ENCODE measurements around the gene LCE4A. TPM values are rescaled to one million over a fixed set of nuclear protein-coding genes. Genes with fewer than 3 reads are reported as not detected.
"Not testable (repeated sequence)": the region's sequence is repeated elsewhere in the genome, so short reads cannot be mapped to it uniquely, and the experiment has no call there.

The LCE4A gene, protein sequence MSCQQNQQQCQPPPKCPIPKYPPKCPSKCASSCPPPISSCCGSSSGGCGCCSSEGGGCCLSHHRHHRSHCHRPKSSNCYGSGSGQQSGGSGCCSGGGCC
- total RNA-seq: not detected
- polyA plus RNA-seq (2013, experiment 1 of 2): not detected
- polyA plus RNA-seq (2013, experiment 2 of 2): not detected
- long read RNA-seq, experiment 1: 0 reads
- long read RNA-seq, experiment 2: 0 reads
- long read RNA-seq, experiment 3: 0 reads
- long read RNA-seq, experiment 4: 0 reads

DNA sequence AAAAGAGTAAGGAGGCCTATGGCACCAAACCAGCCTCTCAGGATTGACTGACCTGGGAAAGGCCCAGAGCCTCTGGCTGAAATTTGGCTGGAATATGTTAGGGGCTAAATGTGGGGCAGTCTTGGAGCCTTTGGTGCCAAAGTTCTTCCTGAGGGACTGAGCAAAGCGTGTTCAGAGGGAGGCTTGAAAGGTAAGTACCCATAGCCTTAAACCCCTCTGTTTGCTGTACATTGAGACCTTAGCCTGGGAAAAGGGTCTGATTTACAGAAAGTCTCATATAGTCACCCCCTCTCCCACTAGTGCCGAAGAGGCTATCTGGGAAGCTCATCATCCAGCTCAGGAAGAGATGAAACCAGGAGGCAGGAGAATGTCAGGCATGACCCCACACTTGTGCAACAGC lies at the start of gene LCE4A:
LCE4A (plus strand) TSS at position 301 of the 400 bp plus-strand sequence. CDS start 916 bp downstream, outside the sequence.
- DNase-seq: no peak
- H3K27ac ChIP-seq (ENCODE audit: low read depth, low read length): no peak within 1 kb of the TSS
- Mint-ChIP-seq H3K9me3 (peaks cover 84% of the 10 kb centered on the region), H3K4me3 (no peak within 1 kb of the TSS), H3K27me3 (ENCODE audit: insufficient read depth) (no peaks in the 10 kb centered on the region), H3K36me3 (ENCODE audit: low read depth) (no peaks in the 10 kb centered on the region), H3K4me1 (no peaks in the 10 kb centered on the region), H3K27ac (no peak within 1 kb of the TSS)
- H3K4me3 ChIP-seq (ENCODE audit: low read length): peak within 1 kb of the TSS; percentile 13
- WGBS, 2 experiments (ENCODE audit: insufficient coverage in 1 of 2, insufficient read length in 1 of 2): 40% methylated on average over 2 of the region's 2 CpGs; no CpG with 5 or more reads in 1 of the 2 experiments
- no peaks in the 10 kb centered on the region for H3K36me3 ChIP-seq (ENCODE audit: control insufficient read depth, insufficient read depth, low read length)
- H3K9ac ChIP-seq (ENCODE audit: extremely low read depth, low read length, poor library complexity, severe bottlenecking): no peak within 1 kb of the TSS
- H3K27me3 ChIP-seq (ENCODE audit: control insufficient read depth, insufficient read depth, low read length, poor library complexity, severe bottlenecking): no peaks in the 10 kb centered on the region
- TF ChIP-seq, protein P1, sequence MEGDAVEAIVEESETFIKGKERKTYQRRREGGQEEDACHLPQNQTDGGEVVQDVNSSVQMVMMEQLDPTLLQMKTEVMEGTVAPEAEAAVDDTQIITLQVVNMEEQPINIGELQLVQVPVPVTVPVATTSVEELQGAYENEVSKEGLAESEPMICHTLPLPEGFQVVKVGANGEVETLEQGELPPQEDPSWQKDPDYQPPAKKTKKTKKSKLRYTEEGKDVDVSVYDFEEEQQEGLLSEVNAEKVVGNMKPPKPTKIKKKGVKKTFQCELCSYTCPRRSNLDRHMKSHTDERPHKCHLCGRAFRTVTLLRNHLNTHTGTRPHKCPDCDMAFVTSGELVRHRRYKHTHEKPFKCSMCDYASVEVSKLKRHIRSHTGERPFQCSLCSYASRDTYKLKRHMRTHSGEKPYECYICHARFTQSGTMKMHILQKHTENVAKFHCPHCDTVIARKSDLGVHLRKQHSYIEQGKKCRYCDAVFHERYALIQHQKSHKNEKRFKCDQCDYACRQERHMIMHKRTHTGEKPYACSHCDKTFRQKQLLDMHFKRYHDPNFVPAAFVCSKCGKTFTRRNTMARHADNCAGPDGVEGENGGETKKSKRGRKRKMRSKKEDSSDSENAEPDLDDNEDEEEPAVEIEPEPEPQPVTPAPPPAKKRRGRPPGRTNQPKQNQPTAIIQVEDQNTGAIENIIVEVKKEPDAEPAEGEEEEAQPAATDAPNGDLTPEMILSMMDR (conservative IDR thresholded peaks at IDR 0.05): no peak
- no peaks in the 10 kb centered on the region for H3K4me1 ChIP-seq (ENCODE audit: control insufficient read depth, insufficient read depth, low read length)
- H3K9me3 ChIP-seq (ENCODE audit: control insufficient read depth, low read length): peaks cover 85% of the 10 kb centered on the region

DNA sequence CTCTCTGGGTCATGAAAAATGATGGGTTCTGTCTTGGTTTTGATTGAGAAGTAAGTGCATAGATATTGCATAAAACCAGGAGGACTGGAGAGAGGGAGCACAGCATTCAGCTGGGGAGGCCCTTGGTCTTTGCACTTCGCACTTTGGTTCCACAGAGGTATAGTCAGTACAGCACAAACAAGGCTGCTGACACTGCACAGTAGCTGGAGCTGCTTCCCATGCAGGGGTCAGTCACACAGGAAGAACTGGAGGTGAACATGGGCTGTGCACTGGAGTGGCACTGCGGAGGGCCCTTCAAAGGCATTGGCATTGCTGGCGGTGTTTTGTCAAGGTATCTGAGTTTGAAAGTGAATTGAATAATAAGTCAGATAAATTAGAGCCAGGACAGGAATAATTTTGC lies 49.3 kb upstream of the LCE4A start:
- Mint-ChIP-seq H3K36me3 (ENCODE audit: low read depth) (no peaks in the 10 kb centered on the region), H3K27ac (no peak overlapping the region), H3K9me3 (peaks cover 85% of the 10 kb centered on the region), H3K27me3 (ENCODE audit: insufficient read depth) (no peaks in the 10 kb centered on the region), H3K4me3 (no peak overlapping the region), H3K4me1 (no peaks in the 10 kb centered on the region)
- Histone ChIP-seq H3K4me3 (ENCODE audit: low read length) (no peak overlapping the region), H3K9ac (ENCODE audit: extremely low read depth, low read length, poor library complexity, severe bottlenecking) (no peak overlapping the region), H3K27me3 (ENCODE audit: control insufficient read depth, insufficient read depth, low read length, poor library complexity, severe bottlenecking) (no peaks in the 10 kb centered on the region), H3K36me3 (ENCODE audit: control insufficient read depth, insufficient read depth, low read length) (no peaks in the 10 kb centered on the region), H3K27ac (ENCODE audit: low read depth, low read length) (no peak overlapping the region), H3K9me3 (ENCODE audit: control insufficient read depth, low read length) (peaks cover 80% of the 10 kb centered on the region), H3K4me1 (ENCODE audit: control insufficient read depth, insufficient read depth, low read length) (no peaks in the 10 kb centered on the region)
- no peak for DNase-seq
- WGBS, 2 experiments (ENCODE audit: insufficient coverage in 1 of 2, insufficient read length in 1 of 2): 60 to 70% methylated on average over 1 to 3 of the region's 3 CpGs
- TF ChIP-seq, protein P1 (conservative IDR thresholded peaks at IDR 0.05): no peak

DNA sequence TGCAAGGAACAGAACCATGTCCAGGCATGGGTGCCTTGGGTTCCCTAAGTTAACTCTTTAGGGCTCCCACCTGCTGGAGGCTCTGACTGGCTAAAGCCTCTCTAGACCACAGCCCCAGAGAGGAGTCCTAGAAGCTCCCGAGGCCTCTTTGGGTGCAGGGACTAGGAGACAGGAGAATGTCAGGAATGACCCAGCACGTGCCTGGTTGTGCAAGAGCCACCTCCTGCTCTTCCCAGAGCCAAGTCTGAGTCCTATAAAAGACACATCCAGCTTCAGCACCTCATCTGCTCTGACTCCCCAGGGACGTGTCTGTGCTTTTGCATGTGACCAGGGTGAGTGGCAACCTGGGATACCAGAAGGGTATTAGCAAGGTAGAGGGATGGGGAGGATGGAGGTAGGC lies 44.9 kb upstream of the LCE4A start, which contains the start of gene LCE2D:
LCE2D (plus strand) TSS at position 283 of the 400 bp plus-strand sequence. CDS start 726 bp downstream, outside the sequence.
- Mint-ChIP-seq H3K36me3 (ENCODE audit: low read depth) (no peaks in the 10 kb centered on the region), H3K9me3 (peaks cover 93% of the 10 kb centered on the region), H3K4me1 (no peaks in the 10 kb centered on the region), H3K27me3 (ENCODE audit: insufficient read depth) (no peaks in the 10 kb centered on the region), H3K27ac (no peak within 1 kb of the TSS), H3K4me3 (no peak within 1 kb of the TSS)
- TF ChIP-seq, protein P1 (conservative IDR thresholded peaks at IDR 0.05): no peak
- no peak within 1 kb of the TSS for H3K4me3 ChIP-seq (ENCODE audit: low read length)
- H3K9me3 ChIP-seq (ENCODE audit: control insufficient read depth, low read length): peaks cover 78% of the 10 kb centered on the region
- no peak within 1 kb of the TSS for H3K9ac ChIP-seq (ENCODE audit: extremely low read depth, low read length, poor library complexity, severe bottlenecking)
- H3K4me1 ChIP-seq (ENCODE audit: control insufficient read depth, insufficient read depth, low read length): no peaks in the 10 kb centered on the region
- no peak within 1 kb of the TSS for H3K27ac ChIP-seq (ENCODE audit: low read depth, low read length)
- DNase-seq: no peak
- WGBS, 2 experiments (ENCODE audit: insufficient coverage in 1 of 2, insufficient read length in 1 of 2): 42 to 57% methylated on average over 3 of the region's 3 CpGs
- no peaks in the 10 kb centered on the region for H3K27me3 ChIP-seq (ENCODE audit: control insufficient read depth, insufficient read depth, low read length, poor library complexity, severe bottlenecking)
- no peaks in the 10 kb centered on the region for H3K36me3 ChIP-seq (ENCODE audit: control insufficient read depth, insufficient read depth, low read length)

DNA sequence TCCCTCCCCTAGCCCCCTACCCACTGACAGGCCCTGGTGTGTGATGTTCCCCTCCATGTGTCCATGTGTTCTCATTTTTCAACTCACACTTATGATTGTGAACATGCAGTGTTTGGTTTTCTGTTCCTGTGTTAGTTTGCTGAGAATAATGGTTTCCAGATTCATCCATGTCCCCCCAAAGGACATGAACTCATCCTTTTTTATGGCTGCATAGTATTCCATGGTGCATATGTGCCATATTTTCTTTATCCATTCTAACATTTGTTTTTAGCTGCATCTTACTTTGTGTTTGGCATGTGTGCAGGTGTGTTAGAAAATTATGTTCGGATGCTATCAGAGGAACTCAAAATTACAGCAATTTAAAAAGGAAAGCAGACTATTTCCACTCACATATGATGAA lies 41.8 kb upstream of the LCE4A start:
- peaks cover 81% of the 10 kb centered on the region for H3K9me3 ChIP-seq (ENCODE audit: control insufficient read depth, low read length)

More for the DNA sequence above, 41.8 kb upstream of the LCE4A start:
- not testable (repeated sequence) for H3K27me3 Mint-ChIP-seq (ENCODE audit: insufficient read depth); H3K4me3 Mint-ChIP-seq; H3K27me3 ChIP-seq (ENCODE audit: control insufficient read depth, insufficient read depth, low read length, poor library complexity, severe bottlenecking); H3K36me3 ChIP-seq (ENCODE audit: control insufficient read depth, insufficient read depth, low read length); H3K4me1 ChIP-seq (ENCODE audit: control insufficient read depth, insufficient read depth, low read length); H3K9ac ChIP-seq (ENCODE audit: extremely low read depth, low read length, poor library complexity, severe bottlenecking); DNase-seq; H3K4me1 Mint-ChIP-seq; H3K27ac ChIP-seq (ENCODE audit: low read depth, low read length); H3K36me3 Mint-ChIP-seq (ENCODE audit: low read depth); H3K27ac Mint-ChIP-seq
- peaks cover 94% of the 10 kb centered on the region for H3K9me3 Mint-ChIP-seq
- WGBS, 2 experiments (ENCODE audit: insufficient coverage in 1 of 2, insufficient read length in 1 of 2): 90 to 100% methylated on average over 1 of the region's 1 CpG
- H3K4me3 ChIP-seq (ENCODE audit: low read length): peak overlapping the region; percentile 10
